Kidney tubule cell (primary cell): Measurements from ENCODE around the gene RBMS3.

Source experiments
- DNase-seq: peaks from one replicate; pipeline ENCODE4 v3.0.0-alpha.2; 2018; ENCODE audit warnings: low spot score

RBMS3 gene

GRCh38 chr3:29277249-29277648, 3.6 kb upstream of the RBMS3 start:
- no peak for DNase-seq

GRCh38 chr3:29279286-29279685, 1.6 kb upstream of the RBMS3 start:
- DNase-seq: no peak

- DNase-seq: no peak
These were observed 1.1 kb upstream of the RBMS3 start for GRCh38 chr3:29279806-29280205.

GRCh38 chr3:29281094-29281343, 148 bp downstream of the RBMS3 start:
- peak; percentile 53 for DNase-seq

- peak; percentile 81 for DNase-seq
These were observed 722 bp downstream of the RBMS3 start for GRCh38 chr3:29281344-29282241.

- DNase-seq: peak; percentile 72
These were observed 1.8 kb downstream of the RBMS3 start for GRCh38 chr3:29282427-29283230.

- DNase-seq: no peak
These were observed 2.6 kb downstream of the RBMS3 start for GRCh38 chr3:29283231-29284119.

GRCh38 chr3:29284497-29284896, 3.6 kb downstream of the RBMS3 start:
- DNase-seq: no peak

- DNase-seq: peak; percentile 22
These were observed 4.7 kb downstream of the RBMS3 start for GRCh38 chr3:29285471-29286071.

GRCh38 chr3:29286478-29287240, 5.8 kb downstream of the RBMS3 start:
- DNase-seq: no peak

- DNase-seq: no peak
These were observed 9.7 kb downstream of the RBMS3 start for GRCh38 chr3:29290596-29290995.

- no peak for DNase-seq
These were observed 10.6 kb downstream of the RBMS3 start for GRCh38 chr3:29291260-29291981.

GRCh38 chr3:29291982-29292363, 11.1 kb downstream of the RBMS3 start:
- DNase-seq: no peak

- DNase-seq: no peak
These were observed 12.6 kb downstream of the RBMS3 start for GRCh38 chr3:29293421-29293820.

GRCh38 chr3:29297998-29298397, 17.1 kb downstream of the RBMS3 start:
- DNase-seq: no peak

GRCh38 chr3:29301332-29302019, 20.6 kb downstream of the RBMS3 start:
- no peak for DNase-seq

GRCh38 chr3:29302619-29303018, 21.7 kb downstream of the RBMS3 start:
- DNase-seq: no peak

- DNase-seq: no peak
These were observed 26.4 kb downstream of the RBMS3 start for GRCh38 chr3:29307295-29307694.

GRCh38 chr3:29310865-29311264, 30.0 kb downstream of the RBMS3 start:
- no peak for DNase-seq

- DNase-seq: no peak
These were observed 30.9 kb downstream of the RBMS3 start for GRCh38 chr3:29311795-29312194.
